ENCODE data around the gene MROH2B. TPM values are rescaled to one million over a fixed set of nuclear protein-coding genes. Genes with fewer than 3 reads are reported as not detected.

Gene MROH2B
- not detected for total RNA-seq
- polyA plus RNA-seq = not detected

DNA sequence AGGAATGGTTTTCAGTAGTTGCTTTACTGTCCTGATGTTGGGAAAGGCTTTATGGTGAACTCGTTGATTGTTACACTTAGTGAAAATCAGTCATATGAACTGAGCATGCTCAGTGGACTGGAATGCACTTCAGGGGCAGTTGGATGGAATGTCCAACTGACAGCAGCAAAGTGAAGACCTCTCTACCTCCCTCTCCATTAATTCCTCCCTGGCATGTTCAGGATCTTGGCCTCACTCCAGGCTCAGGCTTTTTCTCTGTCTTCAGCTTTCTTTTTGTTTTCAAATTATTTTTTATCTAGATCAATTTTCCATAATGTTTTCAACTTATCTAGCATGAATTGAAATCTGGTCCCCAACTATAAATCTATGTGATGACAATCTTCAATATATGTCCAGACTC, at the start of gene MROH2B:
Gene MROH2B (minus strand): TSS at position 101 of the 400 bp plus-strand sequence. CDS start 490 bp downstream, outside the sequence.
- intact Hi-C loops (cut with micrococcal nuclease) = no loop called here
- Mint-ChIP-seq H3K27ac (no peak within 1 kb of the TSS), H3K27me3 (no peaks in the 10 kb centered on the region), H3K9me3 (peaks cover 0 to 7% (median 0%) of the 10 kb centered on the region in 8 donors), H3K36me3 (no peaks in the 10 kb centered on the region), H3K4me3 (no peak within 1 kb of the TSS), H3K4me1 (no peaks in the 10 kb centered on the region)
- ChIA-PET POLR2A (ENCODE audit: partially characterized antibody) (no interaction called here), CTCF (ENCODE audit: partially characterized antibody) (no interaction called here)
- Histone ChIP-seq H3K36me3 (ENCODE audit: insufficient read depth, low read length) (no peaks in the 10 kb centered on the region), H3K4me3 (ENCODE audit: low read length in 2 of 2) (no peak within 1 kb of the TSS), H3K27ac (ENCODE audit: low read depth, low read length) (no peak within 1 kb of the TSS), H3K9me3 (ENCODE audit: control insufficient read depth in 1 of 2, low read length in 2 of 2) (no peaks in the 10 kb centered on the region), H3K4me1 (ENCODE audit: insufficient read depth, low read length) (no peaks in the 10 kb centered on the region), H3K27me3 (ENCODE audit: insufficient read depth, low read length) (no peaks in the 10 kb centered on the region)
- no peak for DNase-seq

DNA sequence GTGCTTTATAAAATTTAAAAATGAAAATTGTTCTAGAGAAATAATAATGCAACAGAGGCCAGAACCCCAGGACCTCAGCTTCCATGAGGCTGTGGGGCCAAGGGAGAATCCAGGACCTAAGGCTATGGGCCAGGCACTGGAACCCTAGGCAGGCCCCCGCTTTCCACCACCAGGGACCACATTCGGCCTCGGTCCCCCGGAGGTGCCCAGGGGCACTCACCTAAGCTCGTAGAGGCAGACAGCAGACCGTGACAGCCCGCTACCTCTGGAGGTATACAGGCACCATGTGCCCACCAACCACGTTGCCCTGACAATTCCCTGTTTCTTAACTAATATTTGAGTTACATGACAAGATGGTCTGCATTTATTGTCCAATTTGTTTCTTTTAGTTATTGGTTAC, 49.5 kb upstream of the MROH2B start:
- Mint-ChIP-seq H3K27ac (no peak overlapping the region), H3K27me3 (peaks cover 0 to 8% of the 10 kb centered on the region in 2 donors), H3K4me3 (no peak overlapping the region), H3K36me3 (no peaks in the 10 kb centered on the region), H3K4me1 (no peaks in the 10 kb centered on the region), H3K9me3 (peaks cover 0 to 6% (median 0%) of the 10 kb centered on the region in 8 donors)
- CTCF ChIA-PET (ENCODE audit: partially characterized antibody) = no interaction called here
- no peaks in the 10 kb centered on the region for H3K9me3 ChIP-seq (ENCODE audit: control insufficient read depth in 1 of 2, low read length in 2 of 2)
- POLR2A ChIA-PET (ENCODE audit: partially characterized antibody) = no interaction called here
- intact Hi-C loops (cut with micrococcal nuclease) = no loop called here
- H3K4me3 ChIP-seq (ENCODE audit: low read length in 2 of 2) = no peak overlapping the region
- DNase-seq = no peak
- H3K27ac ChIP-seq (ENCODE audit: low read depth, low read length) = no peak overlapping the region
- H3K36me3 ChIP-seq (ENCODE audit: insufficient read depth, low read length) = no peaks in the 10 kb centered on the region
- H3K27me3 ChIP-seq (ENCODE audit: insufficient read depth, low read length) = no peaks in the 10 kb centered on the region
- no peaks in the 10 kb centered on the region for H3K4me1 ChIP-seq (ENCODE audit: insufficient read depth, low read length)

DNA sequence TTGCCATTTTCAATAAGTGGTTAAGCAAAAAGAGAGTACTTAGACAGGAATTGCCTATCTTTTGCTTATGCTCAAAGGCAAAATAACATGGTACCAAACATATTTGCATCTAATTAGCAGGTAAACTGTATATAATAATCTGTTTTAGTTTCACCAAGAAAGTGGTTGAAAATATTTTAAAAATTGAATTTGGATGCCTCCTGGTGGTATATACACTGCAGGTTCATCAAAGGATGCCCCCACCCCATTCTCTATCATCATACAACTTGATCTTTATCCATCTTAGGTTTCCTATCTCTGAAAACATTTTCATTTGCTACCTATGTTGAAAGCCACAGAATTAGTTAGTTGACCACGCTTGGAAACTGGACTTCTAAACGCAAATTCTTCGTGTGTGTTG, 47.0 kb upstream of the MROH2B start:
- Histone ChIP-seq H3K27ac (ENCODE audit: low read depth, low read length) (no peak overlapping the region), H3K4me1 (ENCODE audit: insufficient read depth, low read length) (no peaks in the 10 kb centered on the region), H3K4me3 (ENCODE audit: low read length in 2 of 2) (no peak overlapping the region), H3K36me3 (ENCODE audit: insufficient read depth, low read length) (no peaks in the 10 kb centered on the region), H3K27me3 (ENCODE audit: insufficient read depth, low read length) (no peaks in the 10 kb centered on the region), H3K9me3 (ENCODE audit: control insufficient read depth in 1 of 2, low read length in 2 of 2) (no peaks in the 10 kb centered on the region)
- ChIA-PET CTCF (ENCODE audit: partially characterized antibody) (no interaction called here), POLR2A (ENCODE audit: partially characterized antibody) (no interaction called here)
- Mint-ChIP-seq H3K36me3 (no peaks in the 10 kb centered on the region), H3K4me3 (no peak overlapping the region), H3K27ac (no peak overlapping the region), H3K27me3 (peaks cover 0 to 8% of the 10 kb centered on the region in 2 donors), H3K9me3 (peaks cover 0 to 6% (median 0%) of the 10 kb centered on the region in 8 donors), H3K4me1 (no peaks in the 10 kb centered on the region)
- DNase-seq = no peak
- intact Hi-C loops (cut with micrococcal nuclease) = no loop called here

DNA sequence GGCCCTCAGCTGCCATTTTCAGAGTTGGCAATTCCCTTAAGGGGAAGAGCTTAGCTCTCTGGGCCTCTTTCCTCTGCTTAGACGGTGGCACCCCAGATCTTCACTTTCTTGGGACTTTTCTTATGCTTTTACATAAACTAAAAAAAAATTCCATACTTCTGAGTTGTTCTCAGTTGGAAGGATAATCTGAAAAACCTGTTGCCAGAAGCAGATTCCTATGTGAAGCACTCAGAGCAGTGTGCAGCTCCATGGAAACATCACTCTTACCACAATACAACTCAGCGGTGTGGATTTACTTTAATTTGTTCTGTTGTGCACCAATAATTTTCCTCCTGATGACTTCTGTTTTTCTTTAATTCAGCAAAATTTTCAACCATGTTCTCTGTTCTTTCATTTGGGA, 44.1 kb upstream of the MROH2B start:
- no peaks in the 10 kb centered on the region for H3K36me3 Mint-ChIP-seq
- intact Hi-C loops (cut with micrococcal nuclease) = no loop called here
- no peaks in the 10 kb centered on the region for H3K27me3 ChIP-seq (ENCODE audit: insufficient read depth, low read length)
- H3K9me3 Mint-ChIP-seq = peaks cover 0 to 2% (median 0%) of the 10 kb centered on the region in 8 donors
- no peaks in the 10 kb centered on the region for H3K9me3 ChIP-seq (ENCODE audit: control insufficient read depth in 1 of 2, low read length in 2 of 2)
- H3K4me1 ChIP-seq (ENCODE audit: insufficient read depth, low read length) = no peaks in the 10 kb centered on the region
- H3K27me3 Mint-ChIP-seq = peaks cover 0 to 4% of the 10 kb centered on the region in 2 donors
- DNase-seq = no peak
- no peak overlapping the region for H3K4me3 ChIP-seq (ENCODE audit: low read length in 2 of 2)
- POLR2A ChIA-PET (ENCODE audit: partially characterized antibody) = no interaction called here
- CTCF ChIA-PET (ENCODE audit: partially characterized antibody) = no interaction called here
- no peak overlapping the region for H3K4me3 Mint-ChIP-seq
- H3K36me3 ChIP-seq (ENCODE audit: insufficient read depth, low read length) = no peaks in the 10 kb centered on the region
- H3K4me1 Mint-ChIP-seq = no peaks in the 10 kb centered on the region
- H3K27ac ChIP-seq (ENCODE audit: low read depth, low read length) = no peak overlapping the region
- H3K27ac Mint-ChIP-seq = no peak overlapping the region

DNA sequence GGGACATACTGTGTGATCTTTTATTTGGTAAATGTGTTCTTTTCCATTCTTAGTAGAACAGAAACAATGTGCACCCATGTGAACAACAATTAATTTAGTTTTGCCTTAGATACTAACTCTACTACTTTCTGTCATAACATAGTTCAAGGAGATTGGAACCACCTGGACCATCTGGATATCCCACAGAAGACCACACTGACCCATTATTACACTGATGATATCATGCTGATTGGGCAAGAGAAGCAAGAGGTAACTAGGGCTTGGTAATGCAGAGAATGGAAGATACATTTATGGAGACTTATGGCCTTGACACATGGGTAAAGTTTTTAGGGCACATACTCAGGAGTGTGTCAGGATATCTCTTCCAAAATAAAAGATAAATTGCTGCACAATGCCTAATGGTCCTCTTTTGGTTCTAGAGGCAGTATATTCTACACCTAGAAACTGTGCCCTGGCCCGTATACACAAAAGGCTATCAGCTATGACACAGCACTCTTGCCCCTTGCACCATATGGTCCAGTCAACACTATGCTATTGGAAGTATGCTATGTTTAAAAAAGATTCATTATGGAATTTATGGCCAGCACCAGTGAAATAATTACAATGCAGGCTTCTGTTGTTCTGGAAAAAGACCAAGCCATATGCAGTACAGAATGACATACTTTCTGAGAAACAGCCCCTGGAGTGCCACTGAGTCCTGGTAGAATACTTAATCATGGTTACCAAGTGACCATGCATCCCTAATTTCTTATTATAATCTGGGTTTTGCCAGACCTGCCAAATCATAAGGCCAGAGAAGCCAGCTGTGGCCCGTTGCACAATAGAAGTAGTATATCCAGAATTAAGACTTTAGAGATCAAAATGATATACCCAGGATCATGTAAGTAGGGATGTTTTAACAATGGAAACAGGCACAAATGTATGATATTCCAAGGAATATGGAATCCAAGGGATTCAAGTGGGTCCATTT, 41.6 kb upstream of the MROH2B start:
- Histone ChIP-seq H3K4me3 (ENCODE audit: low read length in 2 of 2) (no peak overlapping the region), H3K4me1 (ENCODE audit: insufficient read depth, low read length) (no peaks in the 10 kb centered on the region), H3K9me3 (ENCODE audit: control insufficient read depth in 1 of 2, low read length in 2 of 2) (no peaks in the 10 kb centered on the region), H3K36me3 (ENCODE audit: insufficient read depth, low read length) (no peaks in the 10 kb centered on the region), H3K27me3 (ENCODE audit: insufficient read depth, low read length) (no peaks in the 10 kb centered on the region), H3K27ac (ENCODE audit: low read depth, low read length) (no peak overlapping the region)
- no peak for DNase-seq
- H3K4me1 Mint-ChIP-seq = no peaks in the 10 kb centered on the region
- intact Hi-C loops (cut with micrococcal nuclease) = no loop called here
- H3K27me3 Mint-ChIP-seq = peaks cover 0 to 1% of the 10 kb centered on the region in 2 donors
- H3K36me3 Mint-ChIP-seq = no peaks in the 10 kb centered on the region
- POLR2A ChIA-PET (ENCODE audit: partially characterized antibody) = no interaction called here
- CTCF ChIA-PET (ENCODE audit: partially characterized antibody) = no interaction called here
- no peak overlapping the region for H3K4me3 Mint-ChIP-seq
- H3K27ac Mint-ChIP-seq = no peak overlapping the region
- peaks cover 0 to 3% (median under 1%) of the 10 kb centered on the region in 8 donors for H3K9me3 Mint-ChIP-seq

DNA sequence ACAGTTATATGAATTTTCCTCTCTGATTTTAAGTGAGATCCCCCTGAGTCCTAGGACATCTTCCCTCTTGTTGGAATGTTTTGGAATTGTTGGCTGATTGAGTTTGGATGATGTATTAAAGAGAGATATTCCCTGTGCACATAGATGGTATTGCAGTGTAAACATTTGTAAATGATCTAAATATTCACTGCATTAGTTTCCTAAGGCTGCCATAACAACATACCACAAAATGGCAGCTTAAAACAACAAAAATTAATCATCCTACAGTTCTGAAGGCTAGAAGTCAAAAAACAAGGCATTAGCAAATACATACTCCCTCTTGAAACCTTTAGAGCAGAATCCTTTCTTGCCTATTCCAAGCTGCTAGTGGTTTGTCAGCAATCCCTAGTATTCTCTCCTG, 38.0 kb upstream of the MROH2B start:
- CTCF ChIA-PET (ENCODE audit: partially characterized antibody) = no interaction called here
- no peak for DNase-seq
- POLR2A ChIA-PET (ENCODE audit: partially characterized antibody) = no interaction called here
- Mint-ChIP-seq H3K4me1 (no peaks in the 10 kb centered on the region), H3K27ac (no peak overlapping the region), H3K27me3 (no peaks in the 10 kb centered on the region), H3K36me3 (no peaks in the 10 kb centered on the region), H3K4me3 (no peak overlapping the region), H3K9me3 (peaks cover 0 to 8% (median 2%) of the 10 kb centered on the region in 8 donors)
- no peak overlapping the region for H3K27ac ChIP-seq (ENCODE audit: low read depth, low read length)
- intact Hi-C loops (cut with micrococcal nuclease) = no loop called here
- H3K4me3 ChIP-seq (ENCODE audit: low read length in 2 of 2) = no peak overlapping the region
- H3K9me3 ChIP-seq (ENCODE audit: control insufficient read depth in 1 of 2, low read length in 2 of 2) = no peaks in the 10 kb centered on the region
- no peaks in the 10 kb centered on the region for H3K4me1 ChIP-seq (ENCODE audit: insufficient read depth, low read length)
- H3K36me3 ChIP-seq (ENCODE audit: insufficient read depth, low read length) = no peaks in the 10 kb centered on the region
- no peaks in the 10 kb centered on the region for H3K27me3 ChIP-seq (ENCODE audit: insufficient read depth, low read length)

DNA sequence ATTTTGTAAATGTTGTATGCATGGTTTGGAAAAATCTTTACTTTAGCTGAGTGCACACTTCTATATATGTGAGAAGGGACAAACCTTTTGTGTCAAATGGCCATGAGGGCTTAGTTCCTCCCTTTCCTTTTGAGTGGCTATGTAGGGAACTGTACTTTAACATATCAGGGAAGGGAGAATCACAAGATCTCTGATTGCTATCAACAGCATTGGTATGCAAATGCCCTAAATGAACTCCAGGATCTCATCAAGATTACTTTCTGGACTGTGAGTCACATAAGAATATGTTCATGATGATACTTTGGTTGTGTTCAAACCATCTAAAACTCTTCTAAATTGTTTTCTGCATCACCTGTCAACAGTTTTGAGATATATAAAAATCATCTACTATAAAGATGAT, 31.2 kb upstream of the MROH2B start:
- Mint-ChIP-seq H3K9me3 (peaks cover 0 to 6% (median 0%) of the 10 kb centered on the region in 8 donors), H3K36me3 (no peaks in the 10 kb centered on the region), H3K4me3 (no peak overlapping the region), H3K4me1 (no peaks in the 10 kb centered on the region), H3K27me3 (no peaks in the 10 kb centered on the region), H3K27ac (no peak overlapping the region)
- intact Hi-C loops (cut with micrococcal nuclease) = no loop called here
- ChIA-PET CTCF (ENCODE audit: partially characterized antibody) (no interaction called here), POLR2A (ENCODE audit: partially characterized antibody) (no interaction called here)
- DNase-seq = no peak
- Histone ChIP-seq H3K27ac (ENCODE audit: low read depth, low read length) (no peak overlapping the region), H3K4me1 (ENCODE audit: insufficient read depth, low read length) (no peaks in the 10 kb centered on the region), H3K9me3 (ENCODE audit: control insufficient read depth in 1 of 2, low read length in 2 of 2) (no peaks in the 10 kb centered on the region), H3K36me3 (ENCODE audit: insufficient read depth, low read length) (no peaks in the 10 kb centered on the region), H3K27me3 (ENCODE audit: insufficient read depth, low read length) (no peaks in the 10 kb centered on the region), H3K4me3 (ENCODE audit: low read length in 2 of 2) (no peak overlapping the region)
